Hematopoietic multipotent progenitor cell (in vitro differentiated cells): ENCODE results near the gene RRBP1. TPM values are rescaled to one million over a fixed set of nuclear protein-coding genes. Genes with fewer than 3 reads are reported as not detected.

Source experiments
- DNase-seq, 3 donors: peaks; one replicate each; pipeline ENCODE4 v3.0.0-alpha.2; 2011 to 2015; ENCODE audit warnings: low read depth in 2 of 3, low spot score in 2 of 3
- total RNA-seq: library from RNA; depleted of rRNA; stranded (reverse); fragments of >200 nt; gene quantifications from one replicate; pipeline ENCODE4 v1.2.3, GENCODE V29; 2012

Gene RRBP1
- total RNA-seq, 1 donor, result 56.6 TPM

GRCh38 chr20:17612287-17612991 lies 69.6 kb downstream of the RRBP1 start:
- peak in 1 of 3 donors; percentile 57 for DNase-seq

- DNase-seq, result peak in 1 of 3 donors; percentile 24
These were observed 70.3 kb downstream of the RRBP1 start for GRCh38 chr20:17611540-17612286.

- DNase-seq, result no peak
These were observed 70.8 kb downstream of the RRBP1 start for GRCh38 chr20:17611290-17611539.

- peak in 2 of 3 donors; percentile 25 to 76 for DNase-seq
These were observed 71.3 kb downstream of the RRBP1 start for GRCh38 chr20:17610566-17611289.

GRCh38 chr20:17609811-17610377 lies 72.1 kb downstream of the RRBP1 start:
- DNase-seq, result peak in 1 of 3 donors; percentile 51

GRCh38 chr20:17608701-17609497 lies 73.1 kb downstream of the RRBP1 start:
- DNase-seq, result no peak

GRCh38 chr20:17606001-17606400 lies 76.0 kb downstream of the RRBP1 start:
- DNase-seq, result no peak

- no peak for DNase-seq
These were observed 76.8 kb downstream of the RRBP1 start for GRCh38 chr20:17605131-17605660.

GRCh38 chr20:17602493-17602892 lies 79.5 kb downstream of the RRBP1 start:
- DNase-seq, result no peak

- DNase-seq, result no peak
These were observed 80.1 kb downstream of the RRBP1 start for GRCh38 chr20:17601957-17602356.

- no peak for DNase-seq
These were observed 84.0 kb downstream of the RRBP1 start for GRCh38 chr20:17598013-17598550.

GRCh38 chr20:17595856-17596255 lies 86.2 kb downstream of the RRBP1 start:
- no peak for DNase-seq

- DNase-seq, result no peak
These were observed 87.6 kb downstream of the RRBP1 start for GRCh38 chr20:17594443-17594842.

- DNase-seq, result no peak
These were observed 88.1 kb downstream of the RRBP1 start for GRCh38 chr20:17593902-17594301.

- DNase-seq, result no peak
These were observed 91.8 kb downstream of the RRBP1 start for GRCh38 chr20:17590245-17590644.

GRCh38 chr20:17589161-17589834 lies 92.7 kb downstream of the RRBP1 start:
- no peak for DNase-seq

GRCh38 chr20:17587824-17588223 lies 94.2 kb downstream of the RRBP1 start:
- no peak for DNase-seq

GRCh38 chr20:17587148-17587547 lies 94.9 kb downstream of the RRBP1 start:
- DNase-seq, result no peak

GRCh38 chr20:17586250-17586649 lies 95.8 kb downstream of the RRBP1 start:
- DNase-seq, result no peak

GRCh38 chr20:17584689-17585088 lies 97.4 kb downstream of the RRBP1 start:
- DNase-seq, result no peak
